GM10847 (cell line): Measurements from ENCODE around the gene SCTR.

Experiments
- POLR2A ChIP-seq: IDR thresholded peaks from 2 replicates; pipeline ENCODE4 v1.6.1; 2011; ENCODE audit not compliant: insufficient read length; ENCODE audit errors: extremely low read depth

Gene SCTR

DNA sequence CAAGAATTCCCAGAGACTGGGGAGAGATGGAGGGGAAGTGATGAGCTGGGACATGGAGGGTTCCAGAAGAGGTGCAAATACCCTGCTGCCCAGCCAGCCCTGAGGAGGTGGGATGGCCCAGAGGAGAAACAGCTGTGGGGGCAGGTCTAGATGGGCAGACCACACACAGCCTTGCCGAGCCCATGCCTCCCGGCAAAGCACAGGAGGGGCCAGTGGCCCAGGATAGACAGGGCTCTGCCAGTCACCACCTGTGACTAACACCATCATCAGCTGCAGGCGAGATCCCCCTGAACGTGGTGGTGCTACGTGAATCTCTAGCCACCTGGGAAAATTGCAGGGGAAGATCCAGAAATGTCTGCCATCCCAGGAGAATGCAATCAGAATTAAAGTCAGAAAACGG lies 39.4 kb downstream of the SCTR start:
- TF ChIP-seq POLR2A, result no peak

DNA sequence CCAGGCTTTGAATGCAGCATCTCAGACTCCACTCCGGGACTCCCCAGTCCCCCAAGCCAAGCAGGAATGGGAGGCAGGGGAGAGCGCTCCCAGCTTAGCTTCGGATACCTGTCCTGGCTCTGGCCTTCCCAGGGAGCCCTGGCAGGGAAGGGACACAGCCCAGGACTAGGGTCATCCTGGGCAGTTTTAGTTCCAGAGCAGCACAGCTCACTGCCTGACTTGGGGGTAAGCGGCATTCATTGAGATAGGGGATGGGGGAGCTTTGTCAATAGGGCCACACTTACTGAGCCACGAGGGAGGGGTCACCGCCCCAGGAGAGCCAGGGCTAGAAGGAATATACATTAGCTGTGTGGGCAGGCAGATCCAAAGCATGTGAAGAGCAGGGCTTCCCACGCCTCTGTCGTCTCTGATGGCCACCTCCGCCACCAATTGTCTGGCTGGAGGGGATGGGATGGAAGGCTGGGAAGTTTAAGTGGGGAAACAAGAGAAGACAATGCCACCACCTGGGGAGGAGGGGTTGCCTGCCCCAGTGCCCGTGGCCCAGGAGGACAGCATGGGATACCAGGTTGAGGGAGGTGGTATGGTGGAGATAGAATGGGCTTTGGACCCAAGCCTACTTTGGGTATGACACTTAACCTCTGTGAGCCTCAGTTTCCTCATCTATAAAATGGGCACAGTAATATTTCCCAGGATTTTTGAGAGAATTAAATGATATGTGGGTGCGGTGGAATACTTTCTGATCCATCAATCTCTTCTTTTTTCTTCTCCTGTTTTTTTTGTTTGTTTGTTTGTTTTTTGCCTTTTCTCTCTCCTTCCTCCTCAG lies 40.2 kb downstream of the SCTR start:
- no peak for TF ChIP-seq POLR2A

DNA sequence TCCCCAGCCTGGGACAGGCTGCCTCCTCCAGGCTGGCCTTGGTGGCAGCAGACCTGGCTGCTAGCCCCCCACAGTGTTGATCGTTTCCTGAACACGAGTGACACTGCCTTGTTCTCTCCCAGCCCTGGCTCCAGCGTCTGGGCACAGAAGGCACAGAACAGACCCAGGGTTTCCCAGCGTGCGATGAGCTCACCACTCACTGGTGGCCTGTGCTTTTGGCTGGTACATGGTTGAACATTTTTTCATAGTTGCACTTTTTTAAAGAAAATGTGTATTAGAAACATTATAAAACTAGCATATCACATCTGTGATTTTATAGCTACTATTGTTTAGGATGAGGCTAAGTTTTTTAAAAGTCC lies 40.9 kb downstream of the SCTR start:
- TF ChIP-seq POLR2A, result no peak

DNA sequence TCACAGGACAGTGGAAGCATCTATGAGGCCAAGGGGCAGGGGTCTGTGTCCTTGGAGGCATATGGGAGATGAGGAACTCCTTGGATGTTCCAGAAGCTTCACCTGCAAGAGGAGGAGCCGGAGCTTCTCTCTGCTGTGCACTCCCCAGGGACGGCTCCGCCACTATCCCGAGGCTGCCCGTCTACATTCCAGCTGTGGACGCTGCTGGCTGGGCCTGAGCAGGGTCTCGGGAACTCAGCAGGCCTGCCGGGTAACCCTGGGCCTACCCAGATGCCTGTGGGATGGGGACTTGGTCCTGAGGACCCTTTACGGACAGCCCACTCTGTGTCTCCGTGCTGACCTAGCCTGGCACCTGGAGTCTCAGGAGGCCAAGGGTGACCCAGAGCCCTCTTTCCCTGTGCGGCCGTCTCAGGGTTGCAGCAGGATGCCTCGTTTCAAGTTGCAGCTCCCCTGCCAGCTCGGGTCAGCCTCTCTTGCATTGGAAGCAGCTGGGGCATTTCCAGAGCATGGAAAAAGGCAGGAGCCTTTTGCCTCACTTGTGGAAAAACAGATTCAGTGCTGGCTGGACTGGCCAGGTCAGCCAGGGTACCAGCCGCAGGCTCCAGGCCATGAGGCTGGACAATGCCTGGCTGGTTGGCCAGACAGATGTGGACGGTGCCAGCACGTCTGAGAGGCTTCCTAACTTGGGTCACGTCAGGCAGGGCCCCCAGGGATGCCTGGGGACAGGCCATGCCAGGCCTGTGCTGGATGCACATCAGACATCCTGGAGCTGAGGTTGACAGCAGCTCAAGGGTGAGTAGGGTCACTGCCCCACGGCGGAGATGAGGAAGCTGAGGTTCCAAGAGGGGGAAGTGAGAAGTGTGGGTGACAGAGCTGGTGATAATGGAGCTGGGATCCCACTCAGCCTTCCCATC lies 41.5 kb downstream of the SCTR start:
- no peak for TF ChIP-seq POLR2A

DNA sequence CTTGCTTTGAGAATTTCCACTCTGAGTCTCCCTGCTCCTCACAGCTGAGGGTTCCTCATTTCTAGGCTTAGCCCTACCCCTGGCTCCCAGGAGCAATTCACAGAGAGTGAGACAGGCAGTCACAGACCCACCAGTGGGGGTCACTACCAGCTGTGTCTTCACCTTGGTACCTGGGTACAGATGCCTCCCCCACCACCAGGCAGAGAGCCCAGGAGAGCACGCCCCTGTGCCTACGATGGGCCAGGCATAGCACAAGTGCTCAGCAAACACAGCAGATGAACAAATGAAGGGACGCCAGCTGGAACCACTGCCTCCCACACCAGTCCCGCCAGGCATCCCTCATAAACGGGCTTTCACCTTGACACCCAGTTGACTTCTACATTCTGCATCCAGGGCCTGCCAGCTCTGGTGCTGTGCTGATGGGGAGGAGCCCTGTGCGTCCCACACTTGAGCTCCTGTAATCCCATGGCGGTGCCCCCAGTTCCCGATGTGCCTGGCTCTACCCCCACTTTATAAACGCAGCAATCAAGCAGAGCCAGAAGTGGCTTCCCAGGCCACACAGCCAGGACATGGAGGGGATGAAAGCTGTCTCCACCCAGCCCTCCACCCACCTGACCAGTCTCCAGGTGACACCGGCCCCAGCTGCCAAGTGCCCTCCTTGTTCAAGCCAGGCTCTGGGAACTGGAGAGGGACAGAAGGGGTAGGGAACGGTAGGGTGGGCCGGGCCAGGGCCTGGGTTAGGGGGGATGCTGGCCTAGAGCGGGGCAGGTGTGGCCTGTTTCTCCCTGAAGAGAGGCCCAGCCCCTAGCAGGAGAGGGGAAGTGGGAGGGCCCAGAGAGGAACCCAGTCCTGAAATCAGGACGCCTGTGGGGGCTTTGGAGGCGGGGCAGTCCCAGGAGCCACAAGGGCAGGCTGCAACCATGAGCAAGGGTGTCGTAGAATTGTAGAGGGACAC lies 42.5 kb downstream of the SCTR start:
- TF ChIP-seq POLR2A, result no peak

DNA sequence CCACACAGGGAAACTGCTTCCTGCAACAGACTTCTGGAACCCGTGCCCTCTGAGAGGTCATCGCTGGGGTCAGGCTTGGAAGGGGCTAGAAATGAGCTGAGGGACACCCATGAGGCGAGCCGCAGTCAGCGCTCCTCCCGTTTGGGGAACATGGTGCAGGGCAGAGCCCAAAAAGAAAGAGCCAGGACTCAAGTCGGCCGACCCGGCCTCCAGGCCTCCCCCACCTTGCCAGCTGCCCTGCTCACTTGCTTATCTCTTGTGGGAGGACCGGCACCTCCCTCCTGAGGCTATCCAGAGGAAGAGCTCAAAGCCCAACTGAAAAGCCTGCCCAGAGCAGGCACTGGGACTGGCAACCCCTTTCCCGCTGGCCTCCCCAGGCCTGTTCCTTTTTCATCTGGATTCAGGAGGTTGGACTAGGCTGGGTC lies 43.6 kb downstream of the SCTR start:
- TF ChIP-seq POLR2A, result no peak

DNA sequence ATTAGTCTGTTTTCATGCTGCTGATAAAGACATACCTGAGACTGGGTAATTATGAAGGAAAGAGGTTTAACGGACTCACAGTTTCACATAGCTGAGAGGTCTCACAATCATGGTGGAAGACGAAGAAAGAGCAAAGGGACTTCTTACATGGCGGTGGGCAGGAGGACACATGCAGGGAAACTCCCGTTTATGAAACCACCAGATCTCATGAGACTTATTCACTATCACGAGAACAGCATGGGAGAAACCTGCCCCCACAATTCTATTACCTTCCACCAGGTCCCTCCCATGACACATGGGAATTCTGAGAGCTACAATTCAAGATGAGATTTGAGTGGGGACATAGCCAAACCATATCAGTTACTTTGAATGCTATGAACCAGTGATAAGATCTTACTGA lies 44.1 kb downstream of the SCTR start:
- no peak for TF ChIP-seq POLR2A

DNA sequence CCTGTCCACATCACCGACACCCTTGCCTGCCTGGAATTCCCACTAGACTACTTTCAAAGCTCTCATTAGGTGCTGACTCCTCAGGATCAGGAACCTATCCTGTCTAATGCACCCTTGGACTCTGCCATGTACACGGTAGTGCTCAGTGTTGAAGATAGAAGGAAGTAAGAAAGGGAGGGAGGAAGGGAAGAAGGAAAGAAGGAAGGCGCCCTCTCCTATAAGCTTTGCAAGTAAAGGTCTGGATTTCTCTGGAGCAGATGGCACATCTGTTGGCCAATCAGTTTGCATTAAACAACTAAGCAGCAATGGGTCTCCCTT lies 45.3 kb downstream of the SCTR start:
- no peak for TF ChIP-seq POLR2A

DNA sequence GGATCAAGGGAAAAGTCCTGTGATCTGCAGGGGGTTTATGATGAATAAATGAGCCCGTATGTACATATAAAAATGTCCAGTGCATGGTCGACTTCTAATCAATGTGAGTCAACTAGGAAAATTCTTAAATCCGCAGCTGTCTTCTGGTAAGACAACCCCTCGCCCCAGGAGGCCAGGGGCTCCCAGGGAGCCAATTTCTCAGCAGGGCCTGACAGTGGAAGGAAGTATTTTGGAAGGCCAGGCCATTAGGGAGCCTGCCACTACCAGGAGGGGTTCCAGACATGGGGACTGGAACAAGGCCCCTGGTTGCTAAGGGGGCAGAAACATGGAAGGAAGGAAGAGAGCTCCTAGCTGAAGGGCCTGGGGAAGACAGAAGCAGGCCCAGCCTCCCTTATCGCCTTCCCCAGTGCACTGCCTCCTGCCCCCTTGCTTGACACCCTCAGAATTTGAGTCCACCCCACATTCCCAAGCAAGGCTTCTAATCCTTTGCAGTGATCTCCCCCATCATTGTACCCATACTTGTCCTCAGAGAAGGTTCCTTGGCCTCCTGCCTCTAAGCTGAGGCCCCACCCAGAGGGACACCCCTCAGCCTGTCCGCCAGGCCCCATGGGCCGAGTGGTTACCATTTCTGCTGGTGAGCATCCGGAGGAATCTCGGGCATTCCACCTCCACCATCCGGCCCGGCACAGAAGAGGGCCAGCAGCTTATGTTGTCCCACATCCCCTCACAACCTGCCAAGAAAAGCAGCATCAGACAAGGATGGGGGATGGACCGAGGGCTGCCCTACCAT lies 45.9 kb downstream of the SCTR start:
- TF ChIP-seq POLR2A, result no peak

DNA sequence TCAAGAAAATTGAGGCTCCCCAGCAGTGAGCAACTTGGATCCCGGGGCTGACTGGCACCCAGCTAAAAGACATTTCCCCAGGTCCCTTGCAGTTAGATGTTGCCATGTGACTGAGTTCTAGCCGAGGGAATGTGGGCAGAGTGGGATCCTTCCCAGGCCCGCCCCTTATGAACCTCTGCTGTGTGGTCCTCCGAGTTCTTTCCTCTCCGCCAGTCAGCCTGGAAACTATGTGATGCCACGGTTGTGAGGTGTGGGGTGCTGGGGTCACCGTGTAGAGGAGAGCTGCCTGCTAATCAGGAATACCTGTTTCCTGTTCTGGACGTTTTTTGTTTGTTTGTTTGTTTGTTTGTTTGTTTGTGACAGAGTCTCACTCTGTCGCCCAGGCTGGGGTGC lies 47.2 kb downstream of the SCTR start:
- TF ChIP-seq POLR2A, result no peak

DNA sequence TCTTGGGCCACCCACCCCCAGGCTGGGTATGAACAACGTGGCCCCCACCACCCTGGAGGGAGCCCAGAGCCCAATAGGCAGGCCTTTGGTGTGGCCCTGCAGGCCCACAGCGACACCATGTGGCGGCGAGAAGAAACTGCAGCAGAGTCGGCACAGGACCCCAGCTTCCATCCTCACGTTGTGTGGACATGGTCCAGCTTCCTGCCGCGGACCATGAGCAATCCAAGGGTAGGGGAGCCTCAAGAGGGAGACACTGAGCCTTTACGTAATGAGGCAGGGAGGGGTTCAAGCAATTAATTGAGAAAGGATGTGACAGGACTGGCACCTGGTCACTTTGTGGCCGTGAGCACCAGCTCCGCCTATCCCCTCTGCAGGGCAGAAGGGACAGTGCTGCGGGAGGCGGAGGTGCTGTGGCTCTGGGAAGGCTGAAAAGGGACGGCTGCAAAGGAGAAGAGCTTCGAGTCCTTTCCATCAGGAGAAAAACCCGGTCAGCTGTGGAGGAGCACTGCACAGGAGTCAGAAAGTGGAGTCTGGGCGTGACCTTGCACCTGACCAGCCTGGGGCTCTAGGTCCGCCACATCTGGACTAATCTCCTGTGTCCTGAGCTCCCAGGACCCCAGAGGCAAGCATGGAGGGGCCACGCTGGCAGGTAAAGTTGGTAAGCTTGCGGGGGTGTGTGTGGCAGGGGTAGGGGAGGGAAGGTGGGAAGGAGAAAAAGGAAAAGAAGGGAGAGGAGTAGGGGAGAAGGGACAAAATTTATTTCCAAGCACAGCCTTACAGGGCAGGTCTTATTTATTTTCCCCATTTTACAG lies 47.8 kb downstream of the SCTR start:
- no peak for TF ChIP-seq POLR2A

DNA sequence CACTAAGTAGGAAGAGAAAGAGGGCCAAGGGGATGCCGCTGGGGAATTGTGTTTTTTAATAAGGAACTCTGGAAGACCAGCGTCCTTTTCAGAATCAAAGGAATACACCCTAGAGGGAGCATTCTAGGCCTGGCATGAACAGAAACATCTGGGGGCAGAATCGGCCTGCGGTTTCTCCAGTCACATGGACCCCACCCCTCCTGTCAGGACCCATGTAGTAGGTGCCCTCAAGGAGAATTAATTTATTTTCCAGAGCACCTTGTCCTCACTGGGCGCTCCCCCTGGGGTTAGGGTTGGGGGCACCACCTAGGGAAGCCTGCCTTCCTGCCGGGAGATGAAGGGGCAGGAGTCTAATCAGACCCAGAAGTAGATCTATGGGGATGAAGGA lies 48.4 kb downstream of the SCTR start:
- TF ChIP-seq POLR2A, result no peak

DNA sequence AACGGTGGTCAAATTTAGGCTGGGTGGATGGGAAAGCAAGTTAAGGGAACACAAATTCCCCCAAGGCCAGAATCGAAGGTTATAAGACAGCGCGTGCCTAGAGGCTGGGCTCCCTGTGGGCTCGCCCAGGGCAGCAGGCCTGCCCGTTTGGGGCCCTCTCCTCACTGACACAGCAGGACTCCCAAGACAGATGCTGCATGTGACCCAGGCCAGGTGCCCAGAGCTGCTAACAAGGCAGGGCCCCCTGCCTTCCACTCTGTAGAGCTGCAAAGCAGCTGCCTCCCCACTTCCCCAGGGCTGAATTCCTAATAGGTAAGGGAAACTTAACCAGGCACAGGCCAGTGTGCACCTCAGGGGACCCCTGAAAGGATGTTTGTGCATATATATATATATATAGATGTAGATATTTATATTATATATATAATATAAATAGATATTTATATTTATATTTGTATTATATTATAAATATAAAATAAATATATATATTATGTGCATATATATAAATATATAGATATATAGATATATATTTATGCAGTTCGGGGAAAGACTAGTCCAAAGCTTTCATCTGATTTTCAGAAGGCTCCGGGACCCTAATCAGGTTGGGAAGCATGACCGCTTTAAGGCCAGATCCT lies 48.9 kb downstream of the SCTR start:
- no peak for TF ChIP-seq POLR2A
